ENCODE data around the gene IL4. TPM values are rescaled to one million over a fixed set of nuclear protein-coding genes. Genes with fewer than 3 reads are reported as not detected.

Gene IL4
- total and polyA plus RNA-seq, 9 of the 15 experiments (the other 6 are each of a cell fraction or from before 2014, with no cell fraction given): 0.22 to 0.62 TPM; not detected in 7

- BruUV-seq (replicated peaks): no TSS peak
- POLR2A ChIA-PET: interaction anchor here (0.7 to 1.7 kb wide), 4 partner anchors 8 to 85 kb away, joined by 3 to 8 read pairs (median 4); no protein-coding TSS in a partner anchor
- in situ Hi-C loops (cut with MboI): no loop called here
- H3K4me2 ChIP-seq (ENCODE audit: insufficient read depth, low read length): no peak overlapping the region
- FAIRE-seq (no peak), ATAC-seq (0 out of 3 replicates have a peak, but pooled peaks have one; percentile 28), DNase-seq (ENCODE audit: extremely low read depth in 1 of 4, low spot score in 3 of 4) (no peak)
- no peak overlapping the region for H3K4me3 ChIP-seq
- TF ChIP-seq ZFX (CRISPR knock-in tag; IDR thresholded peaks at IDR 0.05) (no peak), MLLT1 (IDR thresholded peaks at IDR 0.05) (no peak), ZNF224 (CRISPR knock-in tag; IDR thresholded peaks at IDR 0.05) (no peak), NCOA1 (IDR thresholded peaks at IDR 0.05; ENCODE audit: low read depth) (no peak), NCOA2 (IDR thresholded peaks at IDR 0.05; ENCODE audit: partially characterized antibody in 2 of 2) (no peak), MED1 (CRISPR knock-in tag; IDR thresholded peaks at IDR 0.05; ENCODE audit: borderline replicate concordance) (no peak), NR2C1 (IDR thresholded peaks at IDR 0.05) (no peak), NR2C1 (tag; IDR thresholded peaks at IDR 0.05) (no peak), BCLAF1 (IDR thresholded peaks at IDR 0.05; ENCODE audit: borderline replicate concordance in 1 of 2, control insufficient read depth in 1 of 2, low read depth in 2 of 2, low read length in 1 of 2) (no peak), ZFP36 (IDR thresholded peaks at IDR 0.05; ENCODE audit: low read depth, low read length, partially characterized antibody) (no peak), ZNF253 (CRISPR knock-in tag; conservative IDR thresholded peaks at IDR 0.05) (no peak), XRCC3 (IDR thresholded peaks at IDR 0.05) (no peak)
- H3K27me3 ChIP-seq (ENCODE audit: control insufficient read depth in 2 of 2, insufficient read depth in 2 of 2, low read length in 2 of 2): no peaks in the 10 kb centered on the region
- peaks cover 7 to 22% of the 10 kb centered on the region in 2 experiments; a peak in 4 of 5 replicates for H3K4me1 ChIP-seq (replicated peaks in 1 of 2; ENCODE audit: control insufficient read depth in 2 of 2, insufficient read depth in 2 of 2, low read length in 2 of 2)
- intact Hi-C loops (cut with micrococcal nuclease): no loop called here
- H3K36me3 ChIP-seq (ENCODE audit: control insufficient read depth, insufficient read depth, low read length): no peaks in the 10 kb centered on the region
- H3K9ac ChIP-seq (ENCODE audit: insufficient read depth in 1 of 2, low read depth in 2 of 2, low read length in 2 of 2): no peak overlapping the region
- CTCF ChIA-PET (ENCODE audit: low intra/inter-chr PET ratio): no interaction called here
- no peak overlapping the region for H3K27ac ChIP-seq (ENCODE audit: extremely low read depth, low read depth, low read length)
- no peaks in the 10 kb centered on the region for H3K9me3 ChIP-seq (replicated peaks; ENCODE audit: control insufficient read depth, insufficient read depth, low read depth, low read length)
- H2AFZ ChIP-seq (ENCODE audit: low read depth, low read length): no peak overlapping the region
- H4K20me1 ChIP-seq (replicated peaks; ENCODE audit: control insufficient read depth, insufficient read depth, low read length): no peaks in the 10 kb centered on the region
- no peaks in the 10 kb centered on the region for H3K9me1 ChIP-seq (ENCODE audit: control insufficient read depth, insufficient read depth, low read length)
- WGBS (ENCODE audit: insufficient coverage, low coverage, missing lambda C conversion rate): 19% methylated on average over 7 of the region's 7 CpGs
- H3K79me2 ChIP-seq (ENCODE audit: control insufficient read depth, insufficient read depth, low read length): no peaks in the 10 kb centered on the region
Measured at GRCh38 chr5:132689513-132689912, 15.7 kb downstream of the IL4 start.

All from K562 (cell line).